GM12878 (cell line): Measurements from ENCODE around the gene SRL. TPM values are rescaled to one million over a fixed set of nuclear protein-coding genes. Genes with fewer than 3 reads are reported as not detected.
A peak's percentile ranks its signal among the peaks of the same experiment; 100 is the strongest.

Source experiments
- ATAC-seq: fragments of 200-7000 bp; cut with Tn5 transposase; 3 replicates; pipeline ENCODE4 v1.9.1; 2020; ENCODE audit warnings: mild to moderate bottlenecking, moderate library complexity
- BruUV-seq: library from RNA; stranded (reverse); fragments of 400-500 nt; replicated peaks from 2 replicates; lab custom pipeline; 2021; lab: Mats Ljungman, UMichigan
- CTCF ChIA-PET: fragments of 300-600 bp; sonication (Branson Sonifier 250); formaldehyde crosslinking; extraction: SDS; loops from one replicate; lab custom pipeline; 2021; ENCODE audit warnings: inconsistent platforms; lab: Yijun Ruan, JAX
- POLR2A ChIA-PET: fragments of 350-600 bp; formaldehyde crosslinking; extraction: SDS; loops from one replicate; lab custom pipeline; 2021; ENCODE audit warnings: inconsistent platforms; lab: Charles Lee
- RAD21 ChIA-PET: fragments of 300-600 bp; sonication (Branson Sonifier 250); formaldehyde crosslinking; loops from one replicate; lab custom pipeline; 2023; ENCODE audit warnings: antibody characterized with exemption; ENCODE audit not compliant: unreplicated experiment; lab: Charles Lee
- SMC1A ChIA-PET: fragments of 300-600 bp; sonication (Branson Sonifier 250); formaldehyde crosslinking; loops from one replicate; lab custom pipeline; 2023; ENCODE audit not compliant: unreplicated experiment, uncharacterized antibody; lab: Charles Lee
- DNase-seq: peaks from one replicate; pipeline ENCODE4 v3.0.0-alpha.2; 2011; ENCODE audit warnings: low read depth, low spot score
- FAIRE-seq: peaks from 3 replicates; lab custom pipeline; 2011; peaks lifted over from hg19 to GRCh38; lab: Jason Lieb, UNC
- H2AFZ ChIP-seq: 2 replicates; pipeline ENCODE4 v1.6.0; 2011; ENCODE audit warnings: low read depth, low read length, control low read depth; ENCODE audit not compliant: control insufficient read depth
- H3K27ac ChIP-seq: 2 replicates; pipeline ENCODE4 v1.5.1; 2011; ENCODE audit warnings: control low read depth; ENCODE audit not compliant: control insufficient read depth, insufficient read depth
- H3K27me3 ChIP-seq, 2 experiments: replicated peaks in 1 of 2; 2 replicates each; pipeline versions ENCODE4 v1.6.0 to v1.6.1; 2011; ENCODE audit warnings: low read length in 1 of 2; ENCODE audit not compliant: control insufficient read depth in 2 of 2, insufficient read depth in 2 of 2
- H3K36me3 ChIP-seq, 2 experiments: 2 replicates each; pipeline ENCODE4 v1.5.1; 2011; ENCODE audit warnings: low read length in 1 of 2; ENCODE audit not compliant: control insufficient read depth in 2 of 2, insufficient read depth in 2 of 2
- H3K4me1 ChIP-seq: 2 replicates; pipeline ENCODE4 v1.6.1; 2011; ENCODE audit warnings: mild to moderate bottlenecking, low read length, moderate library complexity, mixed read lengths; ENCODE audit not compliant: control insufficient read depth, insufficient read depth
- H3K4me2 ChIP-seq: 2 replicates; pipeline ENCODE4 v1.6.0; 2011; ENCODE audit warnings: control low read depth; ENCODE audit not compliant: control insufficient read depth, insufficient read depth
- H3K4me3 ChIP-seq: fragments of 200-600 bp; sonication (generic); 2 replicates; pipeline ENCODE4 v1.5.1; 2016
- H3K79me2 ChIP-seq: 2 replicates; pipeline ENCODE4 v1.6.0; 2011; ENCODE audit warnings: low read length; ENCODE audit not compliant: control insufficient read depth, insufficient read depth
- H3K9ac ChIP-seq: 2 replicates; pipeline ENCODE4 v1.8.0; 2011; ENCODE audit warnings: low read length, control low read depth, mixed read lengths; ENCODE audit not compliant: control insufficient read depth, insufficient read depth
- H3K9me3 ChIP-seq: replicated peaks from 3 replicates; pipeline ENCODE4 v1.5.1; 2011; ENCODE audit warnings: mild to moderate bottlenecking, low read length; ENCODE audit not compliant: control insufficient read depth, insufficient read depth
- H4K20me1 ChIP-seq: 2 replicates; pipeline ENCODE4 v1.6.0; 2011; ENCODE audit not compliant: control insufficient read depth, insufficient read depth
- POLR2AphosphoS5 ChIP-seq: IDR thresholded peaks from 2 replicates; pipeline ENCODE4 v1.6.1; 2011; ENCODE audit warnings: mild to moderate bottlenecking, low read length, inconsistent platforms
- SIN3A ChIP-seq: IDR thresholded peaks from 2 replicates; pipeline ENCODE4 v1.6.1; 2012; ENCODE audit warnings: low read depth, low read length, improper control_type of control experiment
- SMARCA5 ChIP-seq: fragments of 450-650 bp; IDR thresholded peaks from 2 replicates; pipeline ENCODE4 v1.6.1; 2017; ENCODE audit warnings: mild to moderate bottlenecking
- in situ Hi-C: fragments of 300-500 bp; cut with MboI; formaldehyde crosslinking; loops from 9 replicates; pipeline ENCODE4 v1.14.3; 2018; ENCODE audit warnings: mixed read lengths
- intact Hi-C: fragments of 100-400 bp; cut with micrococcal nuclease; formaldehyde crosslinking; loops from one replicate; pipeline ENCODE4 v1.14.2; 2022; ENCODE audit not compliant: unreplicated experiment
- polyA plus RNA-seq, 11 experiments: library from polyadenylated mRNA; depleted of rRNA in 4 of 11; unstranded in 6 of 11; stranded (reverse) in 5 of 11; fragments of >200 nt; fragmentation: Nextera tagmentation in 4 of 11; fragmentation: Illumina TruSeq in 1 of 11; extraction: Ambion mirVana in 4 of 11; extraction: Trizol in 1 of 11; gene quantifications; 1 replicate in 1 of 11; 2 replicates in 10 of 11; pipeline versions ENCODE4 v1.2.1 to v1.2.3, GENCODE V29; 2011 to 2016; ENCODE audit warnings: inconsistent platforms in 2 of 11, missing spikeins in 2 of 11, low read depth in 1 of 11
- total RNA-seq, 4 experiments: library from RNA; depleted of rRNA in 3 of 4; stranded (reverse); fragments of >200 nt in 3 of 4; fragmentation: Illumina TruSeq in 1 of 4; extraction: Trizol in 1 of 4; gene quantifications; 2 replicates each; pipeline versions ENCODE4 v1.2.1 to v1.2.3, GENCODE V29; 2013 to 2021

Gene SRL
- total and polyA plus RNA-seq, 10 of the 15 experiments (the other 5 are each of a cell fraction or from before 2014, with no cell fraction given) = not detected

- ChIA-PET SMC1A (no interaction called here), RAD21 (no interaction called here), CTCF (no interaction called here), POLR2A (no interaction called here)
- Histone ChIP-seq H3K27me3 (no peaks in the 10 kb centered on the region), H3K79me2 (no peaks in the 10 kb centered on the region), H3K4me2 (no peak overlapping the region), H2AFZ (0 out of 2 replicates have a peak overlapping the region, but pooled peaks have one; percentile 11), H3K36me3 (no peaks in the 10 kb centered on the region), H3K4me1 (peaks cover 6% of the 10 kb centered on the region; the same call in 1 of the 2 replicates), H3K9me3 (peaks cover 7% of the 10 kb centered on the region; the same call in 2 of the 3 replicates), H3K9ac (no peak overlapping the region), H3K27ac (peak overlapping the region; percentile 50), H3K4me3 (no peak overlapping the region), H4K20me1 (no peaks in the 10 kb centered on the region)
- DNase-seq (no peak), ATAC-seq (no peak), FAIRE-seq (no peak)
- intact Hi-C loops = no loop called here
- in situ Hi-C loops = no loop called here
- no peak for TF ChIP-seq SIN3A
- 0 out of 2 replicates have a peak, but pooled peaks have one; percentile 27 for TF ChIP-seq SMARCA5
- TF ChIP-seq POLR2AphosphoS5 = no peak
- BruUV-seq = no TSS peak
These were observed 101.9 kb downstream of the SRL start for GRCh38 chr16:4139968-4140367.

Other genes with a start within 250 kb of the SRL start
Only the 7 nearest of the 9 such genes appear.
- gene ADCY9, start 125.6 kb downstream of the SRL start, total RNA-seq (2014; rRNA removed) = under 0.01 and 0.11 TPM in 2 replicates
- 0.09 TPM in 2 replicates for gene ADCY9, start 125.6 kb downstream of the SRL start, total RNA-seq (2014; rRNA removed; fragmentation: Illumina TruSeq; extraction: Trizol)
- gene ADCY9, start 125.6 kb downstream of the SRL start, total RNA-seq (2021) = 0.27 and 0.41 TPM in 2 replicates
- gene ADCY9, start 125.6 kb downstream of the SRL start, polyA plus RNA-seq (2011; rRNA removed) = 0.06 and 0.15 TPM in 2 replicates
- 0.32 TPM in 1 of 2 replicates, not detected in the other for gene ADCY9, start 125.6 kb downstream of the SRL start, polyA plus RNA-seq (2014; fragmentation: Illumina TruSeq; extraction: Trizol)
- not detected for gene ADCY9, start 125.6 kb downstream of the SRL start, polyA plus RNA-seq (2014; fragmentation: Nextera tagmentation; extraction: Ambion mirVana)
- 0.06 and 0.10 TPM in 2 replicates for gene ADCY9, start 125.6 kb downstream of the SRL start, polyA plus RNA-seq (2014; rRNA removed)
- under 1 TPM in 1 of 2 experiments, not detected in 1; 0.19 TPM for gene ADCY9, start 125.6 kb downstream of the SRL start, polyA plus RNA-seq (2016; fragmentation: Nextera tagmentation; extraction: Ambion mirVana)
- 14.8 and 19.9 TPM in 2 replicates for gene TFAP4, start 30.9 kb upstream of the SRL start, total RNA-seq (2014; rRNA removed)
- gene TFAP4, start 30.9 kb upstream of the SRL start, total RNA-seq (2014; rRNA removed; fragmentation: Illumina TruSeq; extraction: Trizol) = 10.0 and 11.9 TPM in 2 replicates
- gene TFAP4, start 30.9 kb upstream of the SRL start, total RNA-seq (2021) = 25.2 and 26.0 TPM in 2 replicates
- 3.0 and 9.8 TPM in 2 replicates for gene TFAP4, start 30.9 kb upstream of the SRL start, polyA plus RNA-seq (2011; rRNA removed)
- gene TFAP4, start 30.9 kb upstream of the SRL start, polyA plus RNA-seq (2014; fragmentation: Illumina TruSeq; extraction: Trizol) = 2.8 and 7.0 TPM in 2 replicates
- under 1 TPM; 0.14 to 0.27 TPM for gene TFAP4, start 30.9 kb upstream of the SRL start, polyA plus RNA-seq (2014; fragmentation: Nextera tagmentation; extraction: Ambion mirVana)
- gene TFAP4, start 30.9 kb upstream of the SRL start, polyA plus RNA-seq (2014; rRNA removed) = 18.2 and 24.8 TPM in 2 replicates
- 1 to 10 TPM; 4.2 to 4.7 TPM for gene TFAP4, start 30.9 kb upstream of the SRL start, polyA plus RNA-seq (2016; fragmentation: Nextera tagmentation; extraction: Ambion mirVana)
- gene GLIS2, start 74.0 kb upstream of the SRL start, total RNA-seq (2014; rRNA removed) = 0.06 TPM in 1 of 2 replicates, not detected in the other
- not detected in 2 replicates for gene GLIS2, start 74.0 kb upstream of the SRL start, total RNA-seq (2014; rRNA removed; fragmentation: Illumina TruSeq; extraction: Trizol)
- gene GLIS2, start 74.0 kb upstream of the SRL start, total RNA-seq (2021) = 0.51 and 0.61 TPM in 2 replicates
- gene GLIS2, start 74.0 kb upstream of the SRL start, polyA plus RNA-seq (2011; rRNA removed) = 0.37 and 0.64 TPM in 2 replicates
- 0.03 TPM in 1 of 2 replicates, not detected in the other for gene GLIS2, start 74.0 kb upstream of the SRL start, polyA plus RNA-seq (2014; fragmentation: Illumina TruSeq; extraction: Trizol)
- gene GLIS2, start 74.0 kb upstream of the SRL start, polyA plus RNA-seq (2014; fragmentation: Nextera tagmentation; extraction: Ambion mirVana) = not detected
- 0.14 and 0.25 TPM in 2 replicates for gene GLIS2, start 74.0 kb upstream of the SRL start, polyA plus RNA-seq (2014; rRNA removed)
- under 1 TPM in 1 of 2 experiments, not detected in 1; 0.21 TPM for gene GLIS2, start 74.0 kb upstream of the SRL start, polyA plus RNA-seq (2016; fragmentation: Nextera tagmentation; extraction: Ambion mirVana)
- gene PAM16, start 109.2 kb upstream of the SRL start, total RNA-seq (2014; rRNA removed) = 50.2 and 55.4 TPM in 2 replicates
- 17.8 and 18.5 TPM in 2 replicates for gene PAM16, start 109.2 kb upstream of the SRL start, total RNA-seq (2014; rRNA removed; fragmentation: Illumina TruSeq; extraction: Trizol)
- gene PAM16, start 109.2 kb upstream of the SRL start, total RNA-seq (2021) = 54.9 and 61.6 TPM in 2 replicates
- 22.5 and 32.8 TPM in 2 replicates for gene PAM16, start 109.2 kb upstream of the SRL start, polyA plus RNA-seq (2011; rRNA removed)
- gene PAM16, start 109.2 kb upstream of the SRL start, polyA plus RNA-seq (2014; fragmentation: Illumina TruSeq; extraction: Trizol) = 8.4 and 20.7 TPM in 2 replicates
- 10 to 100 TPM; 20.8 to 48.1 TPM for gene PAM16, start 109.2 kb upstream of the SRL start, polyA plus RNA-seq (2014; fragmentation: Nextera tagmentation; extraction: Ambion mirVana)
- 94.3 and 100 TPM in 2 replicates for gene PAM16, start 109.2 kb upstream of the SRL start, polyA plus RNA-seq (2014; rRNA removed)
- 10 to 100 TPM; 72.8 to 78.7 TPM for gene PAM16, start 109.2 kb upstream of the SRL start, polyA plus RNA-seq (2016; fragmentation: Nextera tagmentation; extraction: Ambion mirVana)
- gene VASN, start 129.8 kb upstream of the SRL start, total RNA-seq (2014; rRNA removed) = not detected in 2 replicates
- not detected in 2 replicates for gene VASN, start 129.8 kb upstream of the SRL start, total RNA-seq (2014; rRNA removed; fragmentation: Illumina TruSeq; extraction: Trizol)
- 0.10 TPM in 1 of 2 replicates, not detected in the other for gene VASN, start 129.8 kb upstream of the SRL start, total RNA-seq (2021)
- gene VASN, start 129.8 kb upstream of the SRL start, polyA plus RNA-seq (2011; rRNA removed) = not detected in 2 replicates
- gene VASN, start 129.8 kb upstream of the SRL start, polyA plus RNA-seq (2014; fragmentation: Illumina TruSeq; extraction: Trizol) = not detected in 2 replicates
- gene VASN, start 129.8 kb upstream of the SRL start, polyA plus RNA-seq (2014; fragmentation: Nextera tagmentation; extraction: Ambion mirVana) = under 1 TPM in 1 of 2 experiments, not detected in 1; 0.02 TPM
- gene VASN, start 129.8 kb upstream of the SRL start, polyA plus RNA-seq (2014; rRNA removed) = not detected in 2 replicates
- under 1 TPM; 0.18 to 0.19 TPM for gene VASN, start 129.8 kb upstream of the SRL start, polyA plus RNA-seq (2016; fragmentation: Nextera tagmentation; extraction: Ambion mirVana)
- gene CORO7, start 174.5 kb upstream of the SRL start, total RNA-seq (2014; rRNA removed) = 43.2 and 56.5 TPM in 2 replicates
- 18.9 and 19.0 TPM in 2 replicates for gene CORO7, start 174.5 kb upstream of the SRL start, total RNA-seq (2014; rRNA removed; fragmentation: Illumina TruSeq; extraction: Trizol)
- 89.2 and 91.7 TPM in 2 replicates for gene CORO7, start 174.5 kb upstream of the SRL start, total RNA-seq (2021)
- 11.9 and 40.0 TPM in 2 replicates for gene CORO7, start 174.5 kb upstream of the SRL start, polyA plus RNA-seq (2011; rRNA removed)
- gene CORO7, start 174.5 kb upstream of the SRL start, polyA plus RNA-seq (2014; fragmentation: Illumina TruSeq; extraction: Trizol) = 6.0 and 17.2 TPM in 2 replicates
- gene CORO7, start 174.5 kb upstream of the SRL start, polyA plus RNA-seq (2014; fragmentation: Nextera tagmentation; extraction: Ambion mirVana) = under 1 TPM; 0.64 to 0.84 TPM
- gene CORO7, start 174.5 kb upstream of the SRL start, polyA plus RNA-seq (2014; rRNA removed) = 65.8 and 76.0 TPM in 2 replicates
- 10 to 100 TPM; 47.4 to 49.1 TPM for gene CORO7, start 174.5 kb upstream of the SRL start, polyA plus RNA-seq (2016; fragmentation: Nextera tagmentation; extraction: Ambion mirVana)
- 76.3 and 83.5 TPM in 2 replicates for gene DNAJA3, start 183.8 kb upstream of the SRL start, total RNA-seq (2014; rRNA removed)
- 51.7 and 55.6 TPM in 2 replicates for gene DNAJA3, start 183.8 kb upstream of the SRL start, total RNA-seq (2014; rRNA removed; fragmentation: Illumina TruSeq; extraction: Trizol)
- 56.4 and 65.9 TPM in 2 replicates for gene DNAJA3, start 183.8 kb upstream of the SRL start, total RNA-seq (2021)
- 40.8 and 43.1 TPM in 2 replicates for gene DNAJA3, start 183.8 kb upstream of the SRL start, polyA plus RNA-seq (2011; rRNA removed)
- 29.4 and 51.3 TPM in 2 replicates for gene DNAJA3, start 183.8 kb upstream of the SRL start, polyA plus RNA-seq (2014; fragmentation: Illumina TruSeq; extraction: Trizol)
- gene DNAJA3, start 183.8 kb upstream of the SRL start, polyA plus RNA-seq (2014; fragmentation: Nextera tagmentation; extraction: Ambion mirVana) = 10 to 100 TPM in 1 of 2 experiments, 1 to 10 TPM in 1; 8.4 to 20.4 TPM
- gene DNAJA3, start 183.8 kb upstream of the SRL start, polyA plus RNA-seq (2014; rRNA removed) = 77.4 and 80.1 TPM in 2 replicates
- gene DNAJA3, start 183.8 kb upstream of the SRL start, polyA plus RNA-seq (2016; fragmentation: Nextera tagmentation; extraction: Ambion mirVana) = 100 to 1,000 TPM; 124 to 141 TPM